Vagina (tissue), 2 donors: Measurements from ENCODE around the gene PRXL2B.

Experiments
- POLR2A ChIP-seq, 2 donors: fragments of 450-650 bp; IDR thresholded peaks; one replicate each; pipeline ENCODE4 v1.6.1; 2017; ENCODE audit warnings: antibody characterized with exemption in 2 of 2, mild to moderate bottlenecking in 2 of 2, moderate library complexity in 2 of 2
- TF ChIP-seq, protein P1 (sequence below), 3 experiments: fragments of 450-650 bp in 2 of 3; fragments of 200-600 bp in 1 of 3; sonication (generic) in 1 of 3; IDR thresholded peaks; one replicate each; pipeline ENCODE4 v1.5.1; 2017 to 2019; ENCODE audit warnings: antibody characterized with exemption in 3 of 3, mild to moderate bottlenecking in 2 of 3, moderate library complexity in 2 of 3

DNA sequence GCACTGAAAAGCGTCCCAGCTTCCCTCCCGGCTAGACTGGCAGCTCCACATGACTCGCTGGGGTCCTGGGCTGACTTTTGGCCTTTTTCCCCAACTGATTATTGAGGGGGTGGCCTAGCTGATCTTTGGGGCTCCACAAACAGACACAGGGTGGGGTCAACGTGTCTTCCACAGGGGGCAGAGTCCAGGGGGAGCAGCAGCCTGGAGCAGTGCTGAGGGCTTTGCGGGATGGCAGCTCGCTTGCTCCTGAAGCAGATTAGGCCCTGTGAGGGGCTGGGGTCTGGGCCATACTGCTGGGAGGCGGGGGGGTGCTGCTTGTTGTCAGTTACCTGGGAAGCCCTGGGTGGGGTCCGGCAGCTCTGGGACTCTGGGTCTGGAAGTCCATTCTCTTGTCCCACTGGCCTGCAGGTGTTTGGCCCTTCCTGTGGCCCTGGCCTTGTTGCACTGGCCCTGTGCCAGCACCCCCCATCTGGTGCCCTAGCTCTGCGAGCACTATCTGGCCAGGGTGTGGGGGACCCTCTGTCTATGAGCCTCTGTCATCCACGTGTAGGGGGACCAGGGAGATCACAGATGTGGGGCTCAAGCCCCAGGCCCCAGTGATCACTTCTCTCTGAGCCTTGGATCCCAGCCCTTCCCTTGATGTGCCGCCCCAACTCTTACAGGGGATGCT lies 44.2 kb upstream of the PRXL2B start:
- TF ChIP-seq, protein P1, sequence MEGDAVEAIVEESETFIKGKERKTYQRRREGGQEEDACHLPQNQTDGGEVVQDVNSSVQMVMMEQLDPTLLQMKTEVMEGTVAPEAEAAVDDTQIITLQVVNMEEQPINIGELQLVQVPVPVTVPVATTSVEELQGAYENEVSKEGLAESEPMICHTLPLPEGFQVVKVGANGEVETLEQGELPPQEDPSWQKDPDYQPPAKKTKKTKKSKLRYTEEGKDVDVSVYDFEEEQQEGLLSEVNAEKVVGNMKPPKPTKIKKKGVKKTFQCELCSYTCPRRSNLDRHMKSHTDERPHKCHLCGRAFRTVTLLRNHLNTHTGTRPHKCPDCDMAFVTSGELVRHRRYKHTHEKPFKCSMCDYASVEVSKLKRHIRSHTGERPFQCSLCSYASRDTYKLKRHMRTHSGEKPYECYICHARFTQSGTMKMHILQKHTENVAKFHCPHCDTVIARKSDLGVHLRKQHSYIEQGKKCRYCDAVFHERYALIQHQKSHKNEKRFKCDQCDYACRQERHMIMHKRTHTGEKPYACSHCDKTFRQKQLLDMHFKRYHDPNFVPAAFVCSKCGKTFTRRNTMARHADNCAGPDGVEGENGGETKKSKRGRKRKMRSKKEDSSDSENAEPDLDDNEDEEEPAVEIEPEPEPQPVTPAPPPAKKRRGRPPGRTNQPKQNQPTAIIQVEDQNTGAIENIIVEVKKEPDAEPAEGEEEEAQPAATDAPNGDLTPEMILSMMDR (IDR thresholded peaks at IDR 0.05) = no peak
- TF ChIP-seq POLR2A (IDR thresholded peaks at IDR 0.05) = no peak
